GM19193 (cell line): ENCODE results near the gene KCTD13.

ENCODE experiments used
- POLR2A ChIP-seq: IDR thresholded peaks from 4 replicates; pipeline ENCODE4 v1.6.1; 2011; ENCODE audit not compliant: insufficient read depth, insufficient read length; ENCODE audit errors: extremely low read depth

The KCTD13 gene

DNA sequence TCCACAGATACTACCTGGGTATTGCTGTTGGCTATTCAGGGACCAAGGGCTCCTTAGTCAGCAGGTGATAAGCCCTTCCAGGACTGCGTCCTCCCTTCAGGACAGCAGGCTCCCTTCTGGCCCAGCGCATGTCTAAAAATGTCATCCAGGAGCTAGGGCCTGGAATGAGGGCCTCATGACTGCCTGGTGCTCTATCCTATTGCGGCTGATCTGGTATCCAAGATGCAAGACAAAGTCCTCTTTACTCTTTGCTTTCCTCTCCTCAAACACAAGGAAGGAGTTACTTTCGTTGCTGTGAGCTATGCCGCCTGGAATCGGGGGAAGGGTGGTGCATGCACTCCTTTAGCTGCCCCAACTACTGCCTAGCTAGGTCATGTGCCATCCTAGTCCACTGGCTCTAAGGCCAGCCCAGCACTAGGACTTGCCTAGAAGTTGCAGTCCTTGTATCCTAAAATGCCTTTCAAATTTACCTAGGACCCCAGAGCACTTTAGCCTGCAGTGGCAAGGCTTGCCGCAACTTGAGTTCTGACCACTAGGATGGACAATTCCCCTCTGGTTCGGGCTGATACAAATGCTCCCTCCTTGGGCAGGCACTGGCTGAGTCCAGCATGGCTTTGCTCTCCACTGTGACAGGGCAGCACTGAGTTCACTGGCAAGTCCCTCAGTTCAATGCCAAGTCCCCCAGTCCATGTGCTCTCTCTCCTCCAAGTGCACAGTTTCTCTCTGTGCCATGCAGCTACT, 25.8 kb upstream of the KCTD13 start:
- TF ChIP-seq POLR2A: no peak

DNA sequence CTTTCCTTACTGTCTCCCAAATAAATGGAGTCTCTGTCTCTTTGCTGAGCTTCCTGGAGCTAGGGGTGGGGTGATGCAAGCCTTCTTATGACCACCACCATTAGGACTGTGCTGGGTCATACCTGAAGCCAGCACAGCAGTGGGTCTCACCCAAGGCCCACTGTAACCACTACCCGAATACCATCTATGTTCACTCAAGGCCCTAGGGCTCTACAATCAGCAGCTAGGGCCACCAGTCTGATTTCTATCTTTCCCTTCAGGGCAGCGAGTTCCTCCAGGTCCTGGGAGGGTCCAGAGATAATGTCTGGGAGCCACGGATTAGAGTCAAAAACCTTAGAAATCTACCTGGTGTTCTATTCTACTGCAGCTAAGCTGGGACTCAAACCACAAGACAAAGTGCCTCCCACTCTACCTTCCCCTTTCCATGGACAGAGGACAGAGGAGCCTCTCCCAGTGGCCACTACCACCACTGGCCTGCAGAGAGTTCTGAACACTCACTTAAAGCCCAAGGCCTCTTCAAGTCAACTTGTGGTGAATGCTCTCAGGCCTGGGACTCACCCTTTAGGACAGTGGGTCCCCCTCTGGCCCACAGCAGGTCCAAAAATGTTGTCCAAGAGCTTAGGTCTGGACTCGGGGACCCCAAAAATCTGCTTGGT, 24.9 kb upstream of the KCTD13 start:
- TF ChIP-seq POLR2A: no peak

DNA sequence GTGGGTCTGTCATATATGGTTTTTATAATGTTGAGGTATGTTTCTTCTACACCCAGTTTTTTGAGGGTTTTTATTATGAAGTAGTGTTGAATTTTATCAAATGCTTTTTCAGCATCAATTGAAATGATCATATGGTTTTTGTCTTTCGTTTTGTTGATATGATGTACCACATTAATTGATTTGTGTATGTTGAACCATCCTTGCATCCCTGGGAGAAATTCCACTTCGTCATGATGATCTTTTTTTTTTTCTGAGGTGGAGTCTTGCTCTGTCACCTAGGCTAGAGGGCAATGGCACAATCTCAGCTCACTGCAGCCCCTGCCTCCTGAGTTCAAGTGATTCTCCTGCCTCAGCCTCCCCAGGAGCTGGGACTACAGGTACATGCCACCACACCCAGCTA, 21.9 kb upstream of the KCTD13 start:
- TF ChIP-seq POLR2A: no peak

DNA sequence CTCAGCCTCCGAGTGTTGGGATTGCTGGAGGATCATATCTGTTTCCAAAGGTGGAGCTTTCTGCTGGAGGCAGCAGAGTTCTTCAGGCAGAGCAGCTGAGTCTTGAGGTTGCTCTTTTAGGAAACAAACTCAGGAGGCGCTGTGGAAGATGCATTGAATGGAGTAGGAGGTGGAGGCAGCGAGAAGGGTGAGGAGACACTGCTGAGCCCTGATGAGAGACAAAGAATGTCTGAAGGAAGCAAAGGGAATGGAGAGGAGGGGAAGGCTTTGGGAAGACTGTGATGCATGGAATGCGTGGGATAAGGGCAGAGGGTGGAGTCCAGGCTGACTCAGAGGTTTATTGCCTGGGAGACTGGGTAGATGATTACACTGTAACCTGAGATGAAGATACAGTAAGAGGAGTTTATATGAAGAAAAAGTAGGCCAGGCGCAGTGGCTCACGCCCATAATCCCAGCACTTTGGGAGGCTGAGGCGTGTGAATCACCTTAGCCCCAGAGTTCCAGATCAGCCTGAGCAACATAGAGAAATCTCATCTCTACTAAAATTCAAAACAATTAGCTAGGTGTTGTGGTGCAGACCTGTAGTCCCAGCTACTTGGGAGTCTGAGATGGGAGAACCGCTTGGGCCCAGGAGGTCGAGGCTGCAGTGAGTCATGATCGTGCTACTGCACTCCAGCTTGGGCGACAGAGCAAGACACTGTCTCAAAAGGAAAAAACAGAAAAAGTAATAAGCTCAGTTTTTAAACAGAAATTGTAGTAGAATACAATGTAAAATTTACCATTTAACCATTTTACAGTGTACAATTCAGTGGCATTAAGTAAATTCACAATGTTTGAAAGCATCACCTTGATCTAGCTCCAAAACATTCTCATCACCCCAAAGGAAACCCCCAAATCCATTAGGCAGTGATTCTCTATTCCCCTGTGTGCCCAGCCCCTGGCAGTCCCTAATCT, 18.1 kb upstream of the KCTD13 start:
- no peak for TF ChIP-seq POLR2A

DNA sequence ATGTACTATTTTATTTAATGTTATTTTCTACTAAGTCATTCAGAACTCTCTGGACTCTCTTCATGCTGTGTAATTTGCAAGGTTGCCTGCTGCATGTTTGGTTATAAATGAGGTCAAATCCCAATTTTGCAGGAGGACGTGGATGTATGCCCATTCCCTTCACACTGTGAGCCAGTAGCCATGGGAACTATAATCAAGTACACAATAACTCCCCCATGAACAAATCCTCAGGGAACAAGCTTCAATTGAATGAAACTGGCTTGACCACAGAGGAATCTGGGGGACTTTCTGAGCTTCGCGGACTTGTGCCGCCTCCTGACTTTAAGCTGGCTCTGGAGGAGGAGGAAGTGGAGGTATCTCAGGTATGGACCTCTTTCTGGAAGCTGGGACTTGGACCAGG, 14.6 kb upstream of the KCTD13 start:
- TF ChIP-seq POLR2A: no peak

DNA sequence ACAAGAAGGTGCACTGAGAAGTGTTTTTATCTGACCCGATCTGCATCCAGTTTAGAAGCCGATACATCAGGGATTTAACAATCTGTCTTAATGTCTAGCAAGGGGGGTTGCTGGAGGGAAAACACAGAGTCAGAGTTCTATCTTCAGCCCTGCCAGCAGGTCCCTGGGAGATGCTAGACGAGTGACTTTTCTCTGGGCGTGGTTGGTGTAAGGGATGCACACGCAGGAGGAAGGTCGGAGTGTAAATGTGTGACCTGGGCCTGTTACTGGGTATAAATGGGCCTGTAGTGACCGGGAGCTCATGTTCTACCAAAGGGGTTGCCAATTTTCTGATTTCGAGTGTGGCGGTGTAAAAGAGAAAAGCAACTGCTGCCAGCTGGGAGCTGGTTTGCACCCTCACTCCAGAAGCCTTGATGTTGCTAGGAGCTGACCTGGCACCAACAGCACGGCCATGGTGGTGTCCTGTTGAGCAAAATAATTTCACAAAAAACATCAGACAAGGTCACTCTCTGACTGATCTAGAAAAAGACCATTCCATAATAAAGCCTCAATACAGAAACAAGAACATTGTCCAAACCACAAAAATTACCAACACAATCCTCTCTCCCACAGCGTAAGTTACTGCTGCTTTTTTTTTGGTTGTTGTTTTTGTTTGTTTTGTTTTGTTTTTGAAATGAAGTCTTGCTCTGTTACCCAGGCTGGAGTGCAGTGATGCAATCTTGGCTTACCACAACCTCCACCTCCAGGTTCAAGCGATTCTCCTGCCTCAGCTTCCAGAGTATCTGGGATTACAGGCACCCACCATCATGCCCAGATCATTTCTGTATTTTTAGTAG, 1.3 kb upstream of the KCTD13 start:
- no peak for TF ChIP-seq POLR2A

DNA sequence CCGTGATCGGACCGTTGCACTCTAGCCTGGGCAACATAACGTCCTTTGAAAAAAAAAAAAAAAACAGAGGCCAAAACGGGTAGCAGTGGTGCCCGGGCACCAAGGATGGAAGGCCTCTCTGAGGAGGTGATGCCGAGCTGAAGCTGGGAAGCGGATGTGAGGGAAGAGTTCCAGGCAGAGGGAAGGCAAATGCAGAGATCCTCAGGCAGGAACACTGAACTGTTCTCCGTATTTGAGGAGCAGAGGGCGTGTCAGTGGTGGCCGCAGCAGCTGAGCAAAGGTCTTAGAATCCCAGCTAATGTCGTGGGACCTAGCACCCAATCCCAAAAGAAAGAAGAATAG, 656 bp upstream of the KCTD13 start:
- no peak for TF ChIP-seq POLR2A

DNA sequence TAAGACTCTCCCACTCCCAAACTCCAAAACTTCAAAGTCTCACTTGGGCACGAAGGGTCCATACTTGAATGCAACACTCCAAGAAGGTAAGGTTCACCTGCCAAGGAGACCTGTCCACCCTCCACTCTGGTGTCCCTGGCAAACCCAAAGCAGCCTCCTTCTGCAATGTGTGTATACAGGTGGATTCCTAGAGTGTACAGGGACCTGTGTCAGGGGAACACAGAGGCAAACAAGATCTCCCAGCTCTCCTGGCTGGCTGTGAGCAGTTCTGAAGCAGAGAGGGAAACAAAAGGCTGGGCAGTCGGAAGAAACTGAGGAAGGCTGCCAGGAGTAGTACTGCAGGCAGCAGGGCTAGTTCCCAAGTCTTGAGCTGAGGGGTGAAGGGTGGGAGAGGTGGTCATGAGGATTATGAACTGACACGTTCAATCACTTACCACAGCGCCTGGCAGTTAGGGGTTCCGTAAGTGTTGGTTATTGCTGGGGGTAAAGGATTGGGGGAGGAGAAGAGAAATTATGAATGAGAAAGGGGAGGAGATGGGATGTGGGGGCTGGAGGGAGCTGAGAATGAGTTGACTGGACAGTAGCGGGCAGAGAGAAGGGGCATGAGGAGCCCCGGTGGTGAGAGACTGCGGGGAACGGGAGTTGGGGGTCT, 795 bp downstream of the KCTD13 start:
- TF ChIP-seq POLR2A: no peak

DNA sequence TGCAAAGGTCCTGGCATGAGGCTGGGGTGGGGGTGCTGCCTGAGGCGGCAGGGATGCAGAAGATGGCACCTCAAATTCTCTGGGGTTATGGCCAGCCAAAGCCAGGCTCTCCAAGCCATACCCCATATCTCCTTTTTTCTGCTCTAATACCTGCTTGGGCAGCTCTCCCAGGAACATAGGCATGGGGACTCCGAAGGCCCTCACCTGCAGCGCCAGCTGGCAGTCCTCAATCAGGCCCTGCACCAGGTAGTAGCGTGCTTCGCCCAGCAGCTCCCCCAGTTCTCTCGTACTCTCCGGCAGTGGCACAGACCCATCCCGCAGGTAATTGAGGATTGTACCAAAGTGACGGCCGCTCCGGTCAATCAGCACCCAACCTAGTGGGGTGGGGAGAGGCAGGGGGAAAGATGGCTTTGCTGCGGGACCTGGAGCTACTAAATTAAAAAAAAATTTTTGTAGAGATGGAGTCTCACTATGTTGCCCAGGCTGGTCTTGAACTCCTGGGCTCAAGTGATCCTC, 3.0 kb downstream of the KCTD13 start:
- TF ChIP-seq POLR2A: no peak

DNA sequence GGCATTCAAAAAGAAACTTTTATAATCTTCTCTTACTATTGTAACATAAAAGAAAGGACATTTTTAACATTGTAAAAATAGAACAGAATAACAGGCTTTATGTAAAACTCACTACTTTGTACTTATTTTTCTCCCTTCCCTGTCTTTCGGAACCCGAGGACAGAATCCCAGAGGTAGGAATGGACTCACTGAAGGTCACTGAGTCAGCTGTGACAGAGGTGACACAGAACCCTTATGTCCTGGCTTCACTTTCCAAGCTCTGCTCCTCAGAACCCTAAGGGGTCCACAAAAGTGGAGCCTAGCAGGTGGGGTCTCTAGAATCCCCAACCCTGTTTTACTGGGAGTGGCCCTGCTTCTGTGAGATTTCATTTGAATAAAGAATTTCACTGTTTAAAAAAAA, 3.7 kb downstream of the KCTD13 start:
- no peak for TF ChIP-seq POLR2A

DNA sequence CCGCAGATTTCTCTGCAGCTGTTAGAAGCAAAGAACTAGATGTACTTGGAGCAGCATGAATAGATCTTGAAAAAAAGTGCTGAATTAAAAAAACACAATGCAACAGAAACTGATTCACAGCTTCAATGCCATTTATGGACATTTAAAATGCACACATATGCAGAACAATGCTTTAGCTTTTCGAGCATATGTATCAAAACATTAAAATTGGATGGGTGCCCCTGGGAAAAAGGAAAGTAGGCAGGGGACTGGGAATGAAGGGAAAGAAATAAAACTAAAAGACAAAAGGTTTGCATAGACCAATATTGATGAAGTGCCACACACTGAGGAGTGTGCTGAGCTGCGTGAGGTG, 5.0 kb downstream of the KCTD13 start:
- TF ChIP-seq POLR2A: no peak

DNA sequence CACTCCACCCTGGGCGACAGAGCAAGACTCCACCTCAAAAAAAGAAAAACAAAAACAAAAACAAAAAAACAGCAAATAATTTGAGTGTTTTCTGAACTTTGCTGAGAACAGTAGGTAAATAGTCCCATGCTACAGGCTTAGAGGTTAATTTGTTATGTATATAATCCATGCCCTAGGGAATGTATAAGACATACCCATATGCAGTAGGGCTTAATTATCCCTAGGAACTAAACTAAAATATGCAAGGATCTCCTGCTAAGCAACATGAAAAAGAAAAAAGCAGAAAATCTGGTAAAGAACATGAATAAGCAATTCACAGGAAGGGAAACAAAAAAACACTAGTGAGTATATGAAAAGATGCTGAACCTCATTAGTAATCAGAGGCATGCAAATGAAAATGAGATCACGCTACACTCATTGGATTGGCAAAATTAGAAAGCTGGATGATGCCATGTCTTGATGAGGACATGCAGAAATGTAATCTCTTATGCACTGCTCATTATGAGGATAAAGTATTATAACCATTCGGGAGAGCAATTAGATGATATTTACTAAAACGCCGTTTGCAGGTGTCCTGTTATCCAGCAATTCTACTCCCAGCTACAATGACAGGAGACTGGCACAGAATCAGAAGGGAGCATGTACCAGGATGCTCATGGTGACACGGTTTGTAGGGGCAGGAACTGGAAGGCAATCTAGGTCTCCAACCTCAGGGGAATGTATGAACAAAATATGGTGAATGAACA, 5.6 kb downstream of the KCTD13 start:
- no peak for TF ChIP-seq POLR2A

DNA sequence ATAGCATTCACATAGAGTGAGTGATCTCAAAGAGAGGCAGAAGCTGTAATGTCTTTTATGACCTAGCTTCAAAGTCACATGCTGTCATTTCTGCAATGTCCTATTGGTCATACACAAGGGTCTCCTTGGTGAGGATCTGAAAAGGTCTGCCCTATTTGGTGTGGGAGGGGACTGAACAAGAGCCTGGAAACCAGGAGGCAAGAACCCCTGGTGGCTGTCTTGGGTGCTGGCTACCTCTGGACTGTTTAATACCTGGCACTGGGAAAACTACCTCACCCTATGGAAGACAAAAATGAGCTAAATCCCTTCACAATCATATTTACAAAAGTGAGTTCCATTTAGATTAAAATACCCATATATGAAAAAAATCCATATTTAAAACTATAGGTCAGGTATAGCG, 9.0 kb downstream of the KCTD13 start:
- TF ChIP-seq POLR2A: no peak

DNA sequence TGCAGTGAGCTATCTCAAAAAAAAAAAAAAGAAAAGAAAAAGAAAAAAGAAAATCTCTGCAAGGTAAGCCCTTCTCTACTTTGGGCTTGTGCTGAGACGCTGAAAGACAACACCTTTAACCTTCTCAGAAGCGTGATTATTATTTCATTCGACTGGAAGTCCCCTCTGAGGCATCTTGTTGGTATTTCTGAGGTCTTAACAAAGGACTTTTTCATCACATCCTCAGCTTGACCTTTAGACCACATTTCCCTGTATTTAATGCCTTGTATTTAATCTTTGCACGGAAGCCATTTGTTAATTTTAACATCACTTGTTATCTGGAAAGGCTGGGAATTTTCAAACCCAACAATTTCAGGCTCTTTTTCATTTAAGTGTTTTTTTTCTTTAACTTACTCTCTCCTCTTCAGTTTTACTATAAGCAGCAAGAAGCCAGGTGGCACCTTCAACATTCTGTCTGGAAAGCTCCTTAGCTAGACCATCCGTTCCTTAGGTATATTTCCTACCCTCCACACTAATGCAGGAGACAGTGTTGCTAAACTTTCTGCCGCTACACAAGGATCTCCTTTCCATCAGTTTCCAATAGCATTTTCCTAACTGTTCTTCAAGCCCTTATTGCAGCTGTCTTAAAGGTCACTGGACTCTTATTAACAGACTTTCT, 10.3 kb downstream of the KCTD13 start:
- no peak for TF ChIP-seq POLR2A

DNA sequence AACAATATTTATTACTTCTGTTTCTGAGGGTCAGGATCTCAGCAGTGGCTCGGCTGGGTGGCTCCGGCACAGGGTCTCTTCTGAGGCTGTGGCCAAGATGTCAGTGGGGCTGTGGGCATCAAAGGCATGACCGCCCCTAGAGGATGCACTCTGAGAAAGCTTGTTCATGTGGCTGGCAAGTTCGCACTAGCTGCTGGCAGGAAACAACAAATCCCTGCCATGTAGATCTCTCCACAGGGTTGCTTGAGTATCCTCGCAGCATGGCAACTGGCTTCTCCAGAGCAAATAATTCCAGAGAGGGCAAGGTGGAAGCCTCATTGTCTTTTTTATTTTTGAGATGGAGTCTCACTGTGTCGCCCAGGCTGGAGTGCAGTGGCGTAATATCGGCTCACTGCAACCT, 12.5 kb downstream of the KCTD13 start:
- no peak for TF ChIP-seq POLR2A
